Testis (tissue), 3 donors: Measurements from ENCODE around the gene SERPINB8. TPM values are rescaled to one million over a fixed set of nuclear protein-coding genes. Genes with fewer than 3 reads are reported as not detected.

Experiments
- DNase-seq: peaks from one replicate; pipeline ENCODE4 v3.0.0-alpha.2; 2019
- H3K27ac ChIP-seq, 2 donors: fragments of 200-600 bp; sonication (generic); one replicate each; pipeline ENCODE4 v1.5.1; 2019
- H3K27me3 ChIP-seq: fragments of 200-600 bp; sonication (generic); one replicate; pipeline ENCODE4 v1.5.1; 2019
- H3K36me3 ChIP-seq: fragments of 200-600 bp; sonication (generic); one replicate; pipeline ENCODE4 v1.5.1; 2017; ENCODE audit warnings: low read depth; ENCODE audit errors: missing control alignments
- H3K4me1 ChIP-seq: fragments of 200-600 bp; sonication (generic); one replicate; pipeline ENCODE4 v1.5.1; 2019
- H3K4me3 ChIP-seq, 2 donors: fragments of 200-600 bp; sonication (generic); one replicate each; pipeline ENCODE4 v1.5.1; 2017 to 2019
- H3K9me3 ChIP-seq: fragments of 200-600 bp; sonication (generic); one replicate; pipeline ENCODE4 v1.5.1; 2017
- CTCF ChIP-seq, 3 experiments: fragments of 450-650 bp in 2 of 3; fragments of 200-600 bp in 1 of 3; sonication (generic) in 1 of 3; IDR thresholded peaks; one replicate each; pipeline ENCODE4 v1.5.1; 2016 to 2019; ENCODE audit warnings: antibody characterized with exemption in 3 of 3, mild to moderate bottlenecking in 2 of 3, moderate library complexity in 1 of 3
- POLR2A ChIP-seq: fragments of 450-650 bp; IDR thresholded peaks from one replicate; pipeline ENCODE4 v1.6.1; 2017; ENCODE audit warnings: antibody characterized with exemption, mild to moderate bottlenecking, moderate library complexity
- WGBS, 2 donors: methylation state at CpG; one replicate each; pipeline ENCODE4 v1.1.5; 2018; 5-methylcytosine and 5-hydroxymethylcytosine counted together
- intact Hi-C: fragments of 100-400 bp; cut with DNase I; formaldehyde crosslinking; loops from one replicate; pipeline ENCODE4 v1.15.1; 2023; ENCODE audit warnings: low total_unique reads
- polyA plus RNA-seq: library from polyadenylated mRNA; stranded (reverse); fragments of 350-450 nt; fragmentation: Illumina TruSeq; extraction: RNeasy Lipid Tissue Mini Kit (QIAGEN cat#74804); gene quantifications from one replicate; pipeline ENCODE4 v1.2.3, GENCODE V29; 2014; ENCODE audit warnings: low read depth, low replicate concordance; ENCODE audit not compliant: insufficient read depth
- total RNA-seq, 2 donors: library from RNA; depleted of rRNA; stranded (reverse); fragments of >200 nt; gene quantifications; one replicate each; pipeline ENCODE4 v1.2.3, GENCODE V29; 2016

SERPINB8 gene
- total and polyA plus RNA-seq, 3 donors from 2014 or later: 4.9 to 7.2 (median 5.0) TPM

DNA sequence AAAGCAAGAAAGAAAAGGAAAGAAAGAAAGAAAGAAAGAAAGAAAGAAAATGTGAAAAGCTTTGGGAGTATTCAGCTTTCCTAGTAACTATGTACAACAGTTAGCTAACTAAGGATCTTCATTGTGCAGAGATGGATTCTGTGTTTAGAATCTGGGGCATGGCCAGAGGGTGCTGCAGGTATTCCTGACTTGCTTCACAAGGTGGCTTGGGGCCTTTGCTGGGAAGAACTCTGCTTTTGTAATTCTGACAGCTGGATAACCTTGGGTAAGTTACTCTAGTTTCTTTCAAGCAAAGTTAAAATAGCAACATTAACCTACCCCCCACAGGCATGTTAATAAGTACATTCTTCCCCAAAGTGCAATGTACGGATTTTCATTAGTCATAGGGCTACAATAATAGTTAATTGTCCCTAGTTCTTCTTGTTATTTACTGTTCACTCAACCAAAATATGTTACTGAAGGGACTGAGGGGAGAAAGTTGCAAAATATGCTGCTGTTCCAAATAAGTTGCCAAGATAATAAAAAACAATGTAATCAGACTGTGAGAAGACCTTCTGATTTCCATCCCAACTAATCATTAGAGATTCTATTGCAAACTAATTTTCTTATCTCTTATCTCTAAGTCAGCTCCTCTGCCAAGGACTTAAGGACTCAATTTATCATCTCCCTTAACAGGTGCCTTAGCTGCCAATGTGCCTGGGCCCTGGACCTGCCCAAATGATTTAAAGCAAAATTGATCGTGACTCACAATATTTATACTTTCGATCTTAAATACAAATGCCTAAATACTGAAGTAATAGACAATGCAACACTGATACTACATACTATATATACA lies 50.3 kb downstream of the SERPINB8 start:
- no peaks in the 10 kb centered on the region for H3K9me3 ChIP-seq
- no peaks in the 10 kb centered on the region for H3K27me3 ChIP-seq
- H3K27ac ChIP-seq: no peak overlapping the region
- intact Hi-C loops: no loop called here
- no peaks in the 10 kb centered on the region for H3K4me1 ChIP-seq
- no peak for DNase-seq
- H3K4me3 ChIP-seq: no peak overlapping the region
- 60 to 68% methylated on average over 3 of the region's 3 CpGs for WGBS, 2 donors
- TF ChIP-seq CTCF (IDR thresholded peaks at IDR 0.05) (no peak), POLR2A (no peak)
- no peaks in the 10 kb centered on the region for H3K36me3 ChIP-seq

GRCh38 chr18:64026350-64026749 lies 56.5 kb downstream of the SERPINB8 start:
- no peaks in the 10 kb centered on the region for H3K4me1 ChIP-seq
- H3K27ac ChIP-seq: no peak overlapping the region
- H3K36me3 ChIP-seq: no peaks in the 10 kb centered on the region
- no peaks in the 10 kb centered on the region for H3K9me3 ChIP-seq
- no peaks in the 10 kb centered on the region for H3K27me3 ChIP-seq
- intact Hi-C loops: no loop called here
- no peak for DNase-seq
- H3K4me3 ChIP-seq: peak overlapping the region in 1 of 2 donors; percentile 5
- no peak for TF ChIP-seq CTCF (IDR thresholded peaks at IDR 0.05)
- no peak for TF ChIP-seq POLR2A
- WGBS, 2 donors: 76 to 77% methylated on average over 20 of the region's 20 CpGs

GRCh38 chr18:64027931-64028695 lies 58.2 kb downstream of the SERPINB8 start:
- DNase-seq: no peak
- Histone ChIP-seq H3K4me1 (no peaks in the 10 kb centered on the region), H3K4me3 (no peak overlapping the region), H3K36me3 (no peaks in the 10 kb centered on the region), H3K27ac (no peak overlapping the region), H3K9me3 (no peaks in the 10 kb centered on the region), H3K27me3 (no peaks in the 10 kb centered on the region)
- TF ChIP-seq POLR2A: no peak
- no peak for TF ChIP-seq CTCF (IDR thresholded peaks at IDR 0.05)
- intact Hi-C loops: no loop called here
- WGBS, 2 donors: 79% methylated on average over 4 of the region's 4 CpGs

DNA sequence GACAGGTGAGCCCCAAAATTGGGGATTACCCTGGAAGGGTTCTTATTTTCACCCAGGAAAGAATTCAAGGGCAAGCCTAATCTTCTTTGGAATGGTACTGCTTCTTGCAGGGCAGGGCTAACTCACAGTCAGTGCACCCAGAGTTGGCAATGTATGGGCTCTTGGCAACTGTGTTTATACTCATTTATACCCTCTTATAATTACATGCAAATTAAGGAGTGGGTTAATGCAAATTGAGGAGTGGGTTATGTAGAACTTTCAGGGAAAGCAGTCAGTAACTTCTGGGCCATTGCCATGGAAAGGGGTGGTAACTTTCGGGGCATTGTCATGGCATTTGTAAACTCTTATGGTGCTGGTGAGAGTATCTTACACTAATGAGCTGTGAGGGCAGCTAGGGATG lies 59.2 kb downstream of the SERPINB8 start:
- TF ChIP-seq CTCF (IDR thresholded peaks at IDR 0.05): no peak
- Histone ChIP-seq H3K27ac (no peak overlapping the region), H3K4me1 (no peaks in the 10 kb centered on the region), H3K4me3 (no peak overlapping the region), H3K9me3 (no peaks in the 10 kb centered on the region), H3K36me3 (no peaks in the 10 kb centered on the region), H3K27me3 (no peaks in the 10 kb centered on the region)
- intact Hi-C loops: no loop called here
- WGBS, 2 donors: 86 to 96% methylated on average over 1 of the region's 1 CpG
- DNase-seq: no peak
